ENCODE measurements around the gene ATP11B.

The ATP11B gene

GRCh38 chr3:182967218-182968204 lies 174.2 kb downstream of the ATP11B start:
- TF ChIP-seq CTCF (IDR thresholded peaks at IDR 0.05; ENCODE audit: extremely low read depth, missing control alignments) = no peak
- peak; percentile 35 for DNase-seq (ENCODE audit: low spot score)

GRCh38 chr3:182969277-182969676 lies 176.0 kb downstream of the ATP11B start:
- DNase-seq (ENCODE audit: low spot score) = no peak
- no peak for TF ChIP-seq CTCF (IDR thresholded peaks at IDR 0.05; ENCODE audit: extremely low read depth, missing control alignments)

- no peak for DNase-seq (ENCODE audit: low spot score)
- no peak for TF ChIP-seq CTCF (IDR thresholded peaks at IDR 0.05; ENCODE audit: extremely low read depth, missing control alignments)
Measured at GRCh38 chr3:182969853-182970252, 176.5 kb downstream of the ATP11B start.

- DNase-seq (ENCODE audit: low spot score) = no peak
- TF ChIP-seq CTCF (IDR thresholded peaks at IDR 0.05; ENCODE audit: extremely low read depth, missing control alignments) = no peak
Measured at GRCh38 chr3:182970811-182971418, 177.6 kb downstream of the ATP11B start.
